ENCODE data around the gene CNTROB.
"Not testable (repeated sequence)": the region's sequence is repeated elsewhere in the genome, so short reads cannot be mapped to it uniquely, and the experiment has no call there.

GRCh38 chr17:7953266-7953665, 21.3 kb downstream of the CNTROB start:
- TF ChIP-seq CTCF, POLR2A, POLR2AphosphoS5 (IDR thresholded peaks at IDR 0.05): not testable (repeated sequence)

Measured in breast epithelium (tissue), 3 donors.